HG02870 (cell line): ENCODE measurements around the gene TNFAIP3.
A peak's percentile ranks its signal among the peaks of the same experiment; 100 is the strongest.
"Not testable (repeated sequence)": the region's sequence is repeated elsewhere in the genome, so short reads cannot be mapped to it uniquely, and the experiment has no call there.

Experiments used
- ATAC-seq: cut with Tn5 transposase; IDR thresholded peaks from one replicate; pipeline ENCODE4 v1.9.1; 2021; ENCODE audit warnings: mild to moderate bottlenecking, moderate library complexity; ENCODE audit not compliant: unreplicated experiment

TNFAIP3 gene

GRCh38 chr6:137844327-137844726 lies 22.7 kb upstream of the TNFAIP3 start:
- not testable (repeated sequence) for ATAC-seq

- ATAC-seq, result not testable (repeated sequence)
Observed at GRCh38 chr6:137844773-137845172, 22.3 kb upstream of the TNFAIP3 start.

DNA sequence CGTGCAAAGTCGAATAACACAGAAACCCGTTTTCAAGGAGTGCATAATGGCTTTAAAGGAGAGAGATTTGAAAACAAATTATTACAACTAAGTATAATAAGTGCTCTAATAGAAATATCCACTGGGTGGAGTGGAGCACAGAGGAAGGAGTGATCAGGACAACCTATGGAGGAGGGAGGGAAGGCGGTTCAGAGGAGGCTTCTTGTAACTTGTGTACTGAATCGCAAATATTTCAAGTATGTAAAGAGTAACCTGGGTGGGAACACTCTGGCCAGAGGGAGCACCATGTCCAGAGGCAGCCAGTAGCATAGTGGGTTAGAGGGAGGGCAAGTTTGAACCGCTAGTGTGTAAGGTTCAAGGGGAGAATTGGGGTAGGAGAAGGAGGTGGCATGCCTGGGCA lies 21.6 kb upstream of the TNFAIP3 start:
- no peak for ATAC-seq

GRCh38 chr6:137846274-137846673 lies 20.8 kb upstream of the TNFAIP3 start:
- ATAC-seq, result no peak

DNA sequence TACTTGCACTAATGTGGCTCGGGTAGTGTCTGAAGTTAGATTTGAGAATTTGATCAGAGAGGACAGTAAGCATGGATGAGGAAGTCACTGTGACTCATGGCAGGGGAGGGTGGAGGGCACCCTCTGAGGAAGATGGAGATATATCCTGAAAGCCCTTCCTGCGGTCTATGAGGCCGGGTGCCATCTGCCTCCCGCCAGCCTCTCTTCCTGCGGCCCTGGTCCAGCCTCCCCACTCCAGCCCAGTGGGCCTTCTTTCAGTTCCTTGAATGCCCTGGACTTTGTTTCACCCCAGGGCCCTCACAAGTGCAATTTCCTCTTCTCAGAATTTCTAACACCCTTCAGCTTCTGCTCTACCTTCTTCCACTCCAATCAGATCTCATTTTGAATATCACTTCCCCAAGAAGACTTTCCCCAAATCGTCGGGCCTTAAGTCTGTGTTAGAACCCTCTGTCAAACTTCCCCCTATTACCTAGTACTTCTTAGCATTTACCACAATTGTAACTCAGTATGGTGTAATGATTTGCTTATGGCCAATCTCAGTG lies 20.2 kb upstream of the TNFAIP3 start:
- ATAC-seq, result peak; percentile 57

GRCh38 chr6:137847748-137848147 lies 19.3 kb upstream of the TNFAIP3 start:
- ATAC-seq, result no peak

DNA sequence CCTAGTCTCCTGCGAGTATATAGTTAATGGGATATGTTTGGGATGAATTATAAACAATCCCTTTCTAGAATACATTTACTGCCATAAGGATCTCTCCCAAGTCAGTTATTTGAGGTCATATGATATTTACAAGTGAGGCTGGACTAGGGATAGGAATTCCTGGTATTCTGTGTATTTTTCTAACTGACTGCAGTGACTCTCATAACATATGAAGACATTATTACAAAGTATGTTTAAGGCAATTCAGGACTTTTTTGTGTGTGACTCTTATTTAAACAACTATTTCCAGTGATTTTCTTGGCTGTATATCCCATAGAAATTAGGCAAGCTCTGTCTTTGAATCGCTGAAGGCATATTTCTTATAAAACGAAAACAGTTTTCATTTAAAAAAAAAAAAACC lies 18.4 kb upstream of the TNFAIP3 start:
- ATAC-seq, result no peak

- no peak for ATAC-seq
Observed at GRCh38 chr6:137849181-137849980, 17.7 kb upstream of the TNFAIP3 start.

- no peak for ATAC-seq
Observed at GRCh38 chr6:137849981-137850714, 16.9 kb upstream of the TNFAIP3 start.

- no peak for ATAC-seq
Observed at GRCh38 chr6:137850816-137851602, 16.1 kb upstream of the TNFAIP3 start.

GRCh38 chr6:137851669-137852068 lies 15.4 kb upstream of the TNFAIP3 start:
- ATAC-seq, result no peak

DNA sequence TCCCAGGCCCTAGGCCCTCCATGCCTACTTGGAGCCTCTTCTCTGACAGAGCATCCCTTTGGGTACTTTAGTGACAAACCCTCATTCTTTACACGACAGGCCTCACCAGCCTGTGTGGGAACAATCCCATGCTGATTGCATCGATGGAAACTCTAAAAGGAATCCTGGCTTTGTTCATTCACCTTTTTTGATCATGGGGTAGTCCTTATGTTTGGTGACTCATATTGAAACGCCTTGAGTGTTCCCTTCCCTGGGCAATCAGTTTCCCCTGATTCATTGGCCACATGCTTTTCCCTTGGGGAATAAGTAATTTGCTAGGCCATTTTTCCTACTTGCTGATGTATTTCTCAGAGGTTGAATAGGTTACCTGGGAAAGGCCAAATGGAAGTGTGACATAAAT lies 14.7 kb upstream of the TNFAIP3 start:
- ATAC-seq, result no peak

GRCh38 chr6:137852811-137853210 lies 14.2 kb upstream of the TNFAIP3 start:
- no peak for ATAC-seq

DNA sequence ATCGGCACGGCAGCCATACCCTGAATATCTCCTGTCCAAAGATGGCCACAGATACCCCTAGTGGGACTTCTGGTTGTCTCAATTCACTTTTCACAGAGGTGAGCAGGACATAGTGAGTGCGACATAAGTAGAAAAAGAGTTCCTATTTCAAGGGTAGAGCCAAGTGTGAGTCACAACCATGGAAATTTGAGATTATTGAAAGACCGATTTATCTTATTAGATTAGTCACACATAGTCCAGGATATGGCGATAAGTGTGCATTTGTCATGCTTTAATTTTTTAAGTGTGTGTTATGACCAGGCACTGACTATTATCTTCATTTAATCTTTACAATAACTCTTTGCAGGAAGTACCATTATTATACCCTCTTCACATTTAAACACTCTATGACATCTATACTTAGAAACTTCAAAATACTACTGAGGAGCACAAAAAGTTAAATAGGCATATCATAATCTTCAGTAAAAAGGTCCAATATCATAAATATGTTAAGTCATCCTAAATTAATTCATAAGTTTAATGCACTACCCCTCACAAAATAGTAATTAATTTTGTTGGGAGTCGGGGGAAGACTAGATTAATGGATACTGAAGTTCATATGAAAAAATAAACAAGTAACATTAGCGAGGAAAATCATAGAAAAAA lies 13.4 kb upstream of the TNFAIP3 start:
- ATAC-seq, result no peak

DNA sequence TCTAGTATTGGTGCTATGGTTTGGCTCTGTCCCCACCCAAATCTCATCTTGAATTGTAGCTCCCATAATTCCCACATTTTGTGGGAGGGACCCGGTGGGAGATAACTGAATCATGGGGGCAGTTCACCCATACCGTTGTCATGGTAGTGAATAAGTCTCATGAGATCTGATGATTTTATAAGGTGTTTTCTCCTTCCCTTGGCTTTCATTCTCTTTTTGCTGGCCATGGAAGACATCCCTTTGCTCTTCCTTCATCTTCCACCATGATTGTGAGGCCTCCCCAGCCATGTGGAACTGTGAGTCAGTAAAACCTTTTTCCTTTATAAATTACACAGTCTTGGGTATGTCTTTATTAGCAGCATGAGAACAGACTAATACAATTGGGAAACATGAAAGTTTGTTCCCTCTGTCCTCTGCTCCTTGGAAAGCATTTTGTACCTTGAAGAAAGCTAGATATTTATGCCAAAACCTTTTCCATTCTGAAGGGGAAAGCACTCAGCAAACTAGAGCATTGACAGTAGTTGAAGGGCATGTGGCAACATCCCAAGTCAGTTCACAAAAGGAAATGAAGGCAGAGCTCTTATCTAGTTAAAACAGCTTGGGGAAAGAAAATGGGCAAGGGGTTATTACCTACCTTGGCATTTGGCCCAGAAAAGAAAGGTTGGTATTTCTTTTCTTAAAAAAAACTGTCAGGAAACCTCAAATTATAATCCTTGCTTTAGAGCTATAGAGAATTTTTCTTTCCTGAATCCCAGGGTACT lies 10.7 kb upstream of the TNFAIP3 start:
- ATAC-seq, result no peak

GRCh38 chr6:137859025-137859424 lies 8.0 kb upstream of the TNFAIP3 start:
- ATAC-seq, result no peak

DNA sequence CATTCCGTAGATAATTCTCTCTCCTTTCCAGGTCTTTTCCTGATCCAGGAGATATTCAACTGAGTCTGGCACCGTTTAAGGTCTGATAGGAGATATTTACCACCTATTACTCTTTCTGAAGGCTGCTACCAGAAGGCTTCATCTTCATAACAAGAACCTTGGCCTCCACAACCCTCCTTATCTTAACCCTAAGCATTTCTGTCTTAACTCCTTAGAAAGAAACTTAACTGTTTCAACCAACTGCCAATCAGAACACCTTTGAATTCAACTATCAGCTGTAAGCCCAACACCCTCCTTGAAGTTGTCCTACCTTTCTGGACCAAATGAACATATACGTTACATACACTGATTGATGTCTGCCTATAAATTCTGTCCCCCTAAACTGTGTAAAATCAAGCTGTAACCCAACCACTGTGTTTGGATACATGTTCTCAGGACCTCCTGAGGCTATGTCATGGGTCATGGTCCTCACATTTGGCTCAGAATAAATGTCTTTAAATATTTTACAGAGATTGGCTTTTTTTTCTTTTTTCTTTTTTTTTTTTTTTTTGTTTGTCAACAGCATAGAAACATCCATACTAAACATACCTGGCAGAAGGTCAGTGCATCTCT lies 6.6 kb upstream of the TNFAIP3 start:
- no peak for ATAC-seq

DNA sequence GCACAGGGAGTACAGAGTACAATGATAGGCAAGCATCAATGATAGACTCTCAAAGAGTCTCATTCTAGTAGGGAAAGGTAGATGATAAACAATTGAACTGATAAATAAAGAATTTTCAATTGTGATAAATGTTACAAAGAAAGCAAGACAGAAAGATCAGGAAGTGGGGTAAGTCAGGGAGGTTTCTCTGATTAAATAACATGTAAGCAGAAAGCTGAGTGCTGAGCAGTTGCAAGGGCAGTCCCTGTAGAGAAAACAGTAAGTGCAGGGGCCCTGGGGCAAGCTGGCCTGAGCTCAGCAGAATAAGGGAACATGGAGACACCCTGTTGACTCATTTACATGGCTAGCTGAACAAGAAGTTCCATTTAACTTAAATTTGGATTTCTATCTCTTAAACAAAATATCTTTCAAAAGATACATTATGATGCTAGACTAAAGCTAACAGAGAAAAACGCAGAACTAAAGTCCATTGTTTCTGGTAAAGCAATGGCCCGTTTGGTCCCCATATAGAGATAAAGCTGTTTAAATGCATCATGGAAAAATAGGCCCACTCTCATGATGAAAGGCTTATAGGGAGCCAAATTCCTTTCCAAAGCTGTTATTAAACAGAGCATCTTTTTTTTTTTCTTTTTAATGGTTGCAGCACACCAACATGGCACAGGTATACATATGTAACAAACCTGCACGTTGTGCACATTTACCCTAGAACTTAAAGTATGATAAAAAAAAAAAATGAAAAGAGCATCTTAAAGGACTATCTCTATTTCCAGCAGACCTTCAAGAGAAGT lies 5.3 kb upstream of the TNFAIP3 start:
- ATAC-seq, result no peak
